Neural progenitor cell (in vitro differentiated cells): ENCODE results near the gene SYCN.

Source experiments
- CTCF ChIP-seq: fragments of 200-600 bp; sonication (generic); IDR thresholded peaks from 2 replicates; pipeline ENCODE4 v1.5.1; 2017; ENCODE audit warnings: antibody characterized with exemption, mild to moderate bottlenecking
- EZH2 ChIP-seq: fragments of 200-600 bp; sonication (generic); IDR thresholded peaks from 2 replicates; pipeline ENCODE4 v1.6.1; 2017; ENCODE audit warnings: antibody characterized with exemption, mild to moderate bottlenecking, moderate library complexity

GRCh38 chr19:39195755-39196154, 8.3 kb downstream of the SYCN start:
- TF ChIP-seq CTCF (no peak), EZH2 (no peak)
